ENCODE measurements around the gene PPP1R2. TPM values are rescaled to one million over a fixed set of nuclear protein-coding genes. Genes with fewer than 3 reads are reported as not detected.
A peak's percentile ranks its signal among the peaks of the same experiment; 100 is the strongest.

Gene PPP1R2
- total and polyA plus RNA-seq, 9 of the 15 experiments (the other 6 are each of a cell fraction or from before 2014, with no cell fraction given) = 9.4 to 115 (median 40.3) TPM

- H3K4me2 ChIP-seq (ENCODE audit: insufficient read depth, low read length) = no peak overlapping the region
- H3K4me3 ChIP-seq = no peak overlapping the region
- no peaks in the 10 kb centered on the region for H3K9me3 ChIP-seq (replicated peaks; ENCODE audit: control insufficient read depth, insufficient read depth, low read depth, low read length)
- BruUV-seq (replicated peaks) = no TSS peak
- H3K79me2 ChIP-seq (ENCODE audit: control insufficient read depth, insufficient read depth, low read length) = no peaks in the 10 kb centered on the region
- H3K9ac ChIP-seq (ENCODE audit: insufficient read depth in 1 of 2, low read depth in 2 of 2, low read length in 2 of 2) = 0 out of 4 replicates have a peak overlapping the region, but pooled peaks of 1 of the 2 experiments have one; percentile 37
- H2AFZ ChIP-seq (ENCODE audit: low read depth, low read length) = no peak overlapping the region
- H3K27me3 ChIP-seq (ENCODE audit: control insufficient read depth in 2 of 2, insufficient read depth in 2 of 2, low read length in 2 of 2) = peaks cover 17 to 44% of the 10 kb centered on the region in 2 experiments
- H3K36me3 ChIP-seq (ENCODE audit: control insufficient read depth, insufficient read depth, low read length) = no peaks in the 10 kb centered on the region
- peaks cover 4 to 10% of the 10 kb centered on the region in 2 experiments for H3K4me1 ChIP-seq (replicated peaks in 1 of 2; ENCODE audit: control insufficient read depth in 2 of 2, insufficient read depth in 2 of 2, low read length in 2 of 2)
- 14% methylated on average over 12 of the region's 12 CpGs for WGBS (ENCODE audit: insufficient coverage, low coverage, missing lambda C conversion rate)
- FAIRE-seq (no peak), DNase-seq (ENCODE audit: extremely low read depth in 1 of 4, low spot score in 3 of 4) (no peak), ATAC-seq (no peak)
- ChIA-PET POLR2A (interaction anchor here (0.7 to 0.9 kb wide), 2 partner anchors 16 to 18 kb away, joined by 3 to 5 read pairs; no protein-coding TSS in a partner anchor), CTCF (ENCODE audit: low intra/inter-chr PET ratio) (no interaction called here)
- no peak overlapping the region for H3K27ac ChIP-seq (ENCODE audit: extremely low read depth, low read depth, low read length)
- in situ Hi-C loops (cut with MboI) (no loop called here), intact Hi-C loops (cut with micrococcal nuclease) (loop anchor here (5.0 kb wide), 1 partner anchor 33 kb away; no protein-coding TSS in a partner anchor)
- H3K9me1 ChIP-seq (ENCODE audit: control insufficient read depth, insufficient read depth, low read length) = no peaks in the 10 kb centered on the region
- no peaks in the 10 kb centered on the region for H4K20me1 ChIP-seq (replicated peaks; ENCODE audit: control insufficient read depth, insufficient read depth, low read length)
- TF ChIP-seq ZNF75A (CRISPR knock-in tag; IDR thresholded peaks at IDR 0.05) = no peak
- TF ChIP-seq ZNF76 (CRISPR knock-in tag; IDR thresholded peaks at IDR 0.05; ENCODE audit: borderline replicate concordance) = no peak
- no peak for TF ChIP-seq ZNF280B (CRISPR knock-in tag; IDR thresholded peaks at IDR 0.05)
- TF ChIP-seq UBTF (IDR thresholded peaks at IDR 0.05; ENCODE audit: borderline replicate concordance in 1 of 2, low read depth in 2 of 2, low read length in 2 of 2) = no peak
- no peak for TF ChIP-seq MTA3 (IDR thresholded peaks at IDR 0.05; ENCODE audit: borderline replicate concordance)
- no peak for TF ChIP-seq RFX1 (IDR thresholded peaks at IDR 0.05)
- no peak for TF ChIP-seq ZNF280A (IDR thresholded peaks at IDR 0.05; ENCODE audit: low read depth, partially characterized antibody)
- no peak for TF ChIP-seq SFPQ (IDR thresholded peaks at IDR 0.05; ENCODE audit: low read depth, low read length)
- TF ChIP-seq ZBTB17 (CRISPR knock-in tag; IDR thresholded peaks at IDR 0.05) = no peak
- no peak for TF ChIP-seq THAP7 (CRISPR knock-in tag; IDR thresholded peaks at IDR 0.05)
- TF ChIP-seq BRD4 (IDR thresholded peaks at IDR 0.05) = no peak
- no peak for TF ChIP-seq PRPF4 (IDR thresholded peaks at IDR 0.05; ENCODE audit: insufficient read depth, low read depth, low read length, poor library complexity, severe bottlenecking)
These were observed 36.2 kb upstream of the PPP1R2 start for GRCh38 chr3:195579281-195579680.

Data from K562 (cell line).